PFSK-1 (cell line): Measurements from ENCODE around the gene SCN1A.

Experiments used
- POLR2AphosphoS5 ChIP-seq: IDR thresholded peaks from 2 replicates; pipeline ENCODE4 v1.6.1; 2012; ENCODE audit warnings: low read depth, mild to moderate bottlenecking, control low read depth, low read length, moderate library complexity
- REST ChIP-seq, 2 experiments: IDR thresholded peaks; 2 replicates each; pipeline versions ENCODE4 v1.6.1 to v1.8.0; 2011 to 2012; ENCODE audit warnings: low read depth in 2 of 2, low read length in 2 of 2, control low read depth in 1 of 2, inconsistent platforms in 1 of 2, mild to moderate bottlenecking in 1 of 2, moderate library complexity in 1 of 2; ENCODE audit not compliant: insufficient read depth in 1 of 2
- SIN3A ChIP-seq: IDR thresholded peaks from 2 replicates; pipeline ENCODE4 v1.6.1; 2012; ENCODE audit warnings: mild to moderate bottlenecking, low read length, moderate library complexity, borderline replicate concordance; ENCODE audit not compliant: insufficient read depth

- TF ChIP-seq REST (IDR thresholded peaks at IDR 0.05; ENCODE audit: insufficient read depth in 1 of 2, low read depth in 2 of 2, low read length in 2 of 2) = no peak
- TF ChIP-seq POLR2AphosphoS5 = no peak
- TF ChIP-seq SIN3A = no peak
Measured at GRCh38 chr2:165970663-165971062, 157.2 kb downstream of the SCN1A start.
